NCI-H82 (cell line): ENCODE results near the gene PAEP.
"Not testable (repeated sequence)": the region's sequence is repeated elsewhere in the genome, so short reads cannot be mapped to it uniquely, and the experiment has no call there.

ENCODE experiments used
- DNase-seq: peaks from one replicate; lab custom pipeline; 2025; lab: John Stamatoyannopoulos, UW

The PAEP gene

GRCh38 chr9:135526089-135526729 lies 35.3 kb upstream of the PAEP start:
- no peak for DNase-seq

GRCh38 chr9:135526730-135527571 lies 34.6 kb upstream of the PAEP start:
- DNase-seq = peak; percentile 11

- DNase-seq = not testable (repeated sequence)
These were observed 32.6 kb upstream of the PAEP start for GRCh38 chr9:135528842-135529435.

- no peak for DNase-seq
These were observed 31.4 kb upstream of the PAEP start for GRCh38 chr9:135530146-135530545.

GRCh38 chr9:135531096-135531495 lies 30.5 kb upstream of the PAEP start:
- no peak for DNase-seq

- no peak for DNase-seq
These were observed 28.4 kb upstream of the PAEP start for GRCh38 chr9:135533113-135533512.

- no peak for DNase-seq
These were observed 27.9 kb upstream of the PAEP start for GRCh38 chr9:135533674-135534073.

GRCh38 chr9:135534192-135534711 lies 27.3 kb upstream of the PAEP start:
- not testable (repeated sequence) for DNase-seq

GRCh38 chr9:135534826-135535225 lies 26.7 kb upstream of the PAEP start:
- DNase-seq = not testable (repeated sequence)

GRCh38 chr9:135535631-135536030 lies 25.9 kb upstream of the PAEP start:
- not testable (repeated sequence) for DNase-seq

GRCh38 chr9:135536216-135536615 lies 25.3 kb upstream of the PAEP start:
- no peak for DNase-seq

GRCh38 chr9:135543262-135543894 lies 18.2 kb upstream of the PAEP start:
- not testable (repeated sequence) for DNase-seq

- DNase-seq = no peak
These were observed 16.4 kb upstream of the PAEP start for GRCh38 chr9:135544981-135545635.

GRCh38 chr9:135545646-135546176 lies 15.8 kb upstream of the PAEP start, which contains the start of gene OBP2A:
Gene OBP2A, plus strand, starts transcription at chr9:135546126. Its CDS starts 55 bp downstream, at chr9:135546181.
- not testable (repeated sequence) for DNase-seq

- DNase-seq = not testable (repeated sequence)
These were observed 14.6 kb upstream of the PAEP start for GRCh38 chr9:135546792-135547617.

- no peak for DNase-seq
These were observed 13.5 kb upstream of the PAEP start for GRCh38 chr9:135547756-135548736.

GRCh38 chr9:135549478-135550343 lies 11.8 kb upstream of the PAEP start:
- not testable (repeated sequence) for DNase-seq

- DNase-seq = no peak
These were observed 11.1 kb upstream of the PAEP start for GRCh38 chr9:135550344-135550918.
